Right lobe of liver (tissue), 6 donors: ENCODE data around the gene RHEBL1. TPM values are rescaled to one million over a fixed set of nuclear protein-coding genes. Genes with fewer than 3 reads are reported as not detected.

Source experiments
- ATAC-seq, 4 donors: fragments of 200-7000 bp; cut with Tn5 transposase; one replicate each; pipeline ENCODE4 v1.9.1; 2020; ENCODE audit warnings: mild to moderate bottlenecking in 4 of 4, moderate library complexity in 4 of 4
- DNase-seq, 3 donors: peaks; one replicate each; pipeline ENCODE4 v3.0.0-alpha.2; 2020
- H3K27ac ChIP-seq, 3 donors: fragments of 200-600 bp; one replicate each; pipeline ENCODE4 v1.8.0; 2022
- H3K27me3 ChIP-seq, 2 donors: fragments of 200-600 bp; one replicate each; pipeline ENCODE4 v1.8.0; 2022
- H3K36me3 ChIP-seq, 4 donors: fragments of 200-600 bp; sonication (generic) in 1 of 4; one replicate each; pipeline versions ENCODE4 v1.5.1 to v1.8.0; 2017 to 2022; ENCODE audit warnings: control low read depth in 1 of 4
- H3K4me1 ChIP-seq, 4 donors: fragments of 200-600 bp; sonication (generic) in 1 of 4; one replicate each; pipeline versions ENCODE4 v1.5.1 to v1.8.0; 2017 to 2022; ENCODE audit warnings: control low read depth in 1 of 4
- H3K4me3 ChIP-seq, 3 donors: fragments of 200-600 bp; one replicate each; pipeline ENCODE4 v1.8.0; 2022
- H3K9me3 ChIP-seq, 4 donors: fragments of 200-600 bp; sonication (generic) in 1 of 4; one replicate each; pipeline versions ENCODE4 v1.5.1 to v1.8.0; 2017 to 2022; ENCODE audit warnings: control low read depth in 1 of 4
- CTCF ChIP-seq, 4 donors: fragments of 200-600 bp in 3 of 4; fragments of 450-650 bp in 1 of 4; IDR thresholded peaks; one replicate each; pipeline versions ENCODE4 v1.5.1 to v1.8.0; 2016 to 2022; ENCODE audit warnings: antibody characterized with exemption in 4 of 4, mild to moderate bottlenecking in 2 of 4
- POLR2A ChIP-seq: fragments of 450-650 bp; IDR thresholded peaks from one replicate; pipeline ENCODE4 v1.6.1; 2017; ENCODE audit warnings: antibody characterized with exemption, mild to moderate bottlenecking
- WGBS: methylation state at CpG from one replicate; pipeline ENCODE4 v1.1.6; 2018; ENCODE audit warnings: low coverage, low lambda C conversion rate; ENCODE audit not compliant: insufficient coverage; ENCODE audit errors: missing lambda C conversion rate; 5-methylcytosine and 5-hydroxymethylcytosine counted together
- intact Hi-C, 2 donors: fragments of 100-400 bp; cut with DNase I; formaldehyde crosslinking; loops; one replicate each; pipeline versions ENCODE4 v1.11.2 to v1.14.1; 2022
- total RNA-seq, 6 experiments: library from RNA; depleted of rRNA in 2 of 6; stranded (reverse); fragments of >200 nt in 2 of 6; fragmentation: NEBNext Ultra II Directional in 3 of 6; extraction: Animal tissue kit (Norgen Biotek cat#: 25700) in 3 of 6; gene quantifications; one replicate each; pipeline versions ENCODE4 v1.1.0 to v1.2.4, GENCODE V29; 2016 to 2023
- donor health status: DM: no; HTN: yes; CAD: no.
- donor health status: DM: no; HTN: no; CAD: no.
- donor health status: DM: no; HTN: no; CAD: no.
- donor health status: DM: no; HTN: yes; CAD: no.
- donor health status: DM: no; HTN: yes; CAD: no.

Gene RHEBL1
- total RNA-seq, 6 experiments from 2014 or later: 0.17 to 0.60 (median 0.43) TPM; not detected in 1

GRCh38 chr12:49041881-49042484 lies 27.8 kb downstream of the RHEBL1 start:
- TF ChIP-seq CTCF (IDR thresholded peaks at IDR 0.05) (no peak), POLR2A (no peak)
- intact Hi-C loops: no loop called here
- H3K27ac ChIP-seq: no peak overlapping the region
- H3K4me1 ChIP-seq: no peaks in the 10 kb centered on the region
- H3K9me3 ChIP-seq: no peaks in the 10 kb centered on the region
- DNase-seq (no peak), ATAC-seq (no peak)
- peaks cover 12 to 96% (median 61%) of the 10 kb centered on the region in 4 donors for H3K36me3 ChIP-seq
- H3K27me3 ChIP-seq: no peaks in the 10 kb centered on the region
- H3K4me3 ChIP-seq: no peak overlapping the region
- WGBS: 99% methylated on average over 10 of the region's 18 CpGs

- TF ChIP-seq CTCF (IDR thresholded peaks at IDR 0.05): no peak
- TF ChIP-seq POLR2A: no peak
- Histone ChIP-seq H3K27ac (no peak overlapping the region), H3K36me3 (peaks cover 12 to 94% (median 62%) of the 10 kb centered on the region in 4 donors), H3K4me3 (no peak overlapping the region), H3K9me3 (no peaks in the 10 kb centered on the region), H3K27me3 (no peaks in the 10 kb centered on the region), H3K4me1 (no peaks in the 10 kb centered on the region)
- no peak for DNase-seq
- intact Hi-C loops: no loop called here
- WGBS: 100% methylated on average over 9 of the region's 31 CpGs
- ATAC-seq: no peak
Measured at GRCh38 chr12:49041036-49041880, 28.5 kb downstream of the RHEBL1 start.

- H3K36me3 ChIP-seq: peaks cover 12 to 87% (median 57%) of the 10 kb centered on the region in 4 donors
- H3K4me1 ChIP-seq: no peaks in the 10 kb centered on the region
- H3K27me3 ChIP-seq: no peaks in the 10 kb centered on the region
- DNase-seq: peak in 1 of 3 donors; percentile 16
- no peak overlapping the region for H3K27ac ChIP-seq
- 96% methylated on average over 12 of the region's 14 CpGs for WGBS
- H3K4me3 ChIP-seq: no peak overlapping the region
- intact Hi-C loops: no loop called here
- no peaks in the 10 kb centered on the region for H3K9me3 ChIP-seq
- TF ChIP-seq CTCF (IDR thresholded peaks at IDR 0.05): no peak
- TF ChIP-seq POLR2A: no peak
- no peak for ATAC-seq
Measured at GRCh38 chr12:49040364-49040855, 29.4 kb downstream of the RHEBL1 start.

- H3K4me1 ChIP-seq: no peaks in the 10 kb centered on the region
- no peak for TF ChIP-seq CTCF (IDR thresholded peaks at IDR 0.05)
- TF ChIP-seq POLR2A: no peak
- no peaks in the 10 kb centered on the region for H3K27me3 ChIP-seq
- H3K9me3 ChIP-seq: no peaks in the 10 kb centered on the region
- no peak for ATAC-seq
- intact Hi-C loops: no loop called here
- no peak overlapping the region for H3K4me3 ChIP-seq
- DNase-seq: no peak
- H3K27ac ChIP-seq: no peak overlapping the region
- WGBS: 86% methylated on average over 14 of the region's 30 CpGs
- H3K36me3 ChIP-seq: peaks cover 12 to 88% (median 54%) of the 10 kb centered on the region in 4 donors
Measured at GRCh38 chr12:49039421-49040363, 30.1 kb downstream of the RHEBL1 start.
